ENCODE measurements around the gene AXDND1.
"Not testable (repeated sequence)": the region's sequence is repeated elsewhere in the genome, so short reads cannot be mapped to it uniquely, and the experiment has no call there.

The AXDND1 gene

GRCh38 chr1:179385510-179385909 lies 19.7 kb downstream of the AXDND1 start:
- ATAC-seq: no peak
- no peak for TF ChIP-seq POU6F1 (CRISPR knock-in tag; IDR thresholded peaks at IDR 0.05; ENCODE audit: borderline replicate concordance, low read depth)
- no peak for TF ChIP-seq TSHZ2 (CRISPR knock-in tag; IDR thresholded peaks at IDR 0.05)
- TF ChIP-seq TOX (CRISPR knock-in tag; IDR thresholded peaks at IDR 0.05; ENCODE audit: borderline replicate concordance): no peak
- TF ChIP-seq GLIS3 (CRISPR knock-in tag; IDR thresholded peaks at IDR 0.05): no peak
- TF ChIP-seq PATZ1 (CRISPR knock-in tag; IDR thresholded peaks at IDR 0.05; ENCODE audit: borderline replicate concordance): no peak
- TF ChIP-seq ZNF70 (CRISPR knock-in tag; IDR thresholded peaks at IDR 0.05): no peak
- no peak for TF ChIP-seq ZFP30 (CRISPR knock-in tag; IDR thresholded peaks at IDR 0.05)
- no peak for TF ChIP-seq ZFP3 (CRISPR knock-in tag; IDR thresholded peaks at IDR 0.05)

GRCh38 chr1:179393721-179394120 lies 27.9 kb downstream of the AXDND1 start:
- ATAC-seq: no peak
- no peak for TF ChIP-seq ESRRG (CRISPR knock-in tag; IDR thresholded peaks at IDR 0.05)
- TF ChIP-seq ZFP3 (CRISPR knock-in tag; IDR thresholded peaks at IDR 0.05): no peak
- TF ChIP-seq CREB5 (CRISPR knock-in tag; IDR thresholded peaks at IDR 0.05; ENCODE audit: low read depth): no peak
- no peak for TF ChIP-seq SNAI2 (CRISPR knock-in tag; IDR thresholded peaks at IDR 0.05)
- no peak for TF ChIP-seq CSDC2 (CRISPR knock-in tag; IDR thresholded peaks at IDR 0.05)
- TF ChIP-seq TCF4 (CRISPR knock-in tag; IDR thresholded peaks at IDR 0.05; ENCODE audit: borderline replicate concordance): no peak
- no peak for TF ChIP-seq PATZ1 (CRISPR knock-in tag; IDR thresholded peaks at IDR 0.05; ENCODE audit: borderline replicate concordance)
- TF ChIP-seq ZNF70 (CRISPR knock-in tag; IDR thresholded peaks at IDR 0.05): no peak
- no peak for TF ChIP-seq PPARA (CRISPR knock-in tag; IDR thresholded peaks at IDR 0.05; ENCODE audit: borderline replicate concordance)
- no peak for TF ChIP-seq ISL1 (CRISPR knock-in tag; IDR thresholded peaks at IDR 0.05)
- TF ChIP-seq GLIS3 (CRISPR knock-in tag; IDR thresholded peaks at IDR 0.05): no peak
- TF ChIP-seq POU6F1 (CRISPR knock-in tag; IDR thresholded peaks at IDR 0.05; ENCODE audit: borderline replicate concordance, low read depth): no peak
- TF ChIP-seq ZNF8 (CRISPR knock-in tag; IDR thresholded peaks at IDR 0.05): no peak
- TF ChIP-seq CSRNP3 (CRISPR knock-in tag; IDR thresholded peaks at IDR 0.05): no peak
- no peak for TF ChIP-seq TSHZ2 (CRISPR knock-in tag; IDR thresholded peaks at IDR 0.05)
- no peak for TF ChIP-seq ARNTL (CRISPR knock-in tag; IDR thresholded peaks at IDR 0.05; ENCODE audit: borderline replicate concordance, low read depth)
- TF ChIP-seq RARB (CRISPR knock-in tag; IDR thresholded peaks at IDR 0.05): no peak
- TF ChIP-seq BACH2 (CRISPR knock-in tag; IDR thresholded peaks at IDR 0.05; ENCODE audit: borderline replicate concordance): no peak

- ATAC-seq: not testable (repeated sequence)
Observed at GRCh38 chr1:179399399-179399798, 33.6 kb downstream of the AXDND1 start.

GRCh38 chr1:179417760-179418159 lies 52.0 kb downstream of the AXDND1 start:
- ATAC-seq: not testable (repeated sequence)

All from SK-N-SH treated with all-trans-retinoic acid at 6 μM for 48 hours (cell line).